BJ (cell line): Measurements from ENCODE around the gene SAMD14. TPM values are rescaled to one million over a fixed set of nuclear protein-coding genes. Genes with fewer than 3 reads are reported as not detected.

Source experiments
- CTCF ChIA-PET: fragments of 350-600 bp; formaldehyde crosslinking; extraction: SDS; loops from one replicate; lab custom pipeline; 2021; ENCODE audit warnings: antibody characterized with exemption, inconsistent platforms; lab: Yijun Ruan, JAX
- POLR2A ChIA-PET: fragments of 300-600 bp; sonication (Branson Sonifier 250); formaldehyde crosslinking; extraction: SDS; loops from one replicate; lab custom pipeline; 2021; ENCODE audit warnings: antibody characterized with exemption; lab: Charles Lee
- DNase-seq: peaks from one replicate; pipeline ENCODE4 v3.0.0-alpha.2; 2011; ENCODE audit warnings: low read depth
- H3K27me3 ChIP-seq: 2 replicates; pipeline ENCODE4 v1.6.0; 2011; ENCODE audit warnings: low read length; ENCODE audit not compliant: control insufficient read depth, insufficient read depth
- H3K36me3 ChIP-seq: 2 replicates; pipeline ENCODE4 v1.5.1; 2011; ENCODE audit warnings: low read length; ENCODE audit not compliant: control insufficient read depth, insufficient read depth
- H3K4me3 ChIP-seq: 2 replicates; pipeline ENCODE4 v1.5.1; 2011; ENCODE audit warnings: low read depth, mild to moderate bottlenecking, control low read depth, low read length
- CTCF ChIP-seq: IDR thresholded peaks from 2 replicates; pipeline ENCODE4 v1.5.1; 2011; ENCODE audit warnings: low read depth, mild to moderate bottlenecking, control low read depth, inconsistent platforms, low read length, moderate library complexity; ENCODE audit not compliant: insufficient read depth
- polyA plus RNA-seq: library from polyadenylated mRNA; depleted of rRNA; stranded (reverse); fragments of >200 nt; gene quantifications from 2 replicates; pipeline ENCODE4 v1.2.3, GENCODE V29; 2011

SAMD14 gene
- polyA plus RNA-seq, 1 experiment, result 5.3 TPM

GRCh38 chr17:50096092-50096491 is 33.9 kb downstream of the SAMD14 start:
- TF ChIP-seq CTCF, result no peak
- H3K27me3 ChIP-seq, result no peaks in the 10 kb centered on the region
- H3K36me3 ChIP-seq, result peaks cover 8% of the 10 kb centered on the region; the same call in 1 of the 2 replicates
- POLR2A ChIA-PET, result interaction anchor here (0.7 kb wide), 1 partner anchor 53 kb away, joined by 4 read pairs; no protein-coding TSS in a partner anchor
- DNase-seq, result no peak
- CTCF ChIA-PET, result interaction anchor here (1.1 to 7.2 kb wide), 6 partner anchors 9 to 200 kb away, joined by 3 to 116 read pairs (median 4); no protein-coding TSS in a partner anchor
- H3K4me3 ChIP-seq, result peak overlapping the region; percentile 91

GRCh38 chr17:50095626-50096037 is 34.3 kb downstream of the SAMD14 start:
- CTCF ChIA-PET, result interaction anchor here (1.1 to 7.2 kb wide), 6 partner anchors 9 to 201 kb away, joined by 3 to 116 read pairs (median 5); partner anchors contain the start of gene ITGA3
- POLR2A ChIA-PET, result interaction anchor here (0.7 kb wide), 1 partner anchor 54 kb away, joined by 4 read pairs; no protein-coding TSS in a partner anchor

GRCh38 chr17:50094753-50095619 is 35.0 kb downstream of the SAMD14 start, which contains the start of gene PDK2:
Gene PDK2 (plus strand): TSS chr17:50095351. CDS start chr17:50095436, 85 bp downstream.
- CTCF ChIA-PET, result interaction anchor here (0.7 to 7.2 kb wide), 50 partner anchors 9 to 268 kb away, joined by 3 to 116 read pairs (median 5); partner anchors contain the start of genes COL1A1, ITGA3, PPP1R9B and SGCA
- POLR2A ChIA-PET, result no interaction called here
- peak; percentile 63 for DNase-seq
- Histone ChIP-seq H3K36me3 (peaks cover 11% of the 10 kb centered on the region), H3K4me3 (peak within 1 kb of the TSS; percentile 91), H3K27me3 (no peaks in the 10 kb centered on the region)
- no peak for TF ChIP-seq CTCF

More at GRCh38 chr17:50095626-50096037, 34.3 kb downstream of the SAMD14 start:
- no peak for DNase-seq
- Histone ChIP-seq H3K4me3 (peak overlapping the region; percentile 91), H3K36me3 (peaks cover 8% of the 10 kb centered on the region; the same call in 1 of the 2 replicates), H3K27me3 (no peaks in the 10 kb centered on the region)
- TF ChIP-seq CTCF, result no peak

- peak; percentile 85 for TF ChIP-seq CTCF
- H3K27me3 ChIP-seq, result no peaks in the 10 kb centered on the region
- ChIA-PET CTCF (interaction anchor here (0.6 to 7.2 kb wide), 53 partner anchors 10 to 533 kb away, joined by 3 to 116 read pairs (median 5); partner anchors contain the start of genes COL1A1, ITGA3, PPP1R9B and SAMD14), POLR2A (no interaction called here)
- H3K36me3 ChIP-seq, result peaks cover 15% of the 10 kb centered on the region
- H3K4me3 ChIP-seq, result peak overlapping the region; percentile 91
- no peak for DNase-seq
These were observed 35.7 kb downstream of the SAMD14 start for GRCh38 chr17:50094243-50094752.
